Stimulated activated CD8-positive, alpha-beta memory T cell treated with anti-CD3 and anti-CD28 coated beads, Interleukin-15, amount 100 ng/mL, for 48 hours (primary cell): ENCODE data around the gene ZNF672.
"Not testable (repeated sequence)": the region's sequence is repeated elsewhere in the genome, so short reads cannot be mapped to it uniquely, and the experiment has no call there.

Experiments used
- DNase-seq, 2 donors: peaks; one replicate each; pipeline ENCODE4 v3.0.0-alpha.2; 2020; ENCODE audit warnings: low read depth in 2 of 2

ZNF672 gene

GRCh38 chr1:248837781-248838356 is at the start of gene ZNF672:
Gene ZNF672 (plus strand): TSS chr1:248838224. CDS start chr1:248847275, 9,051 bp downstream.
- DNase-seq: peak; percentile 90 to 91

- no peak for DNase-seq
Observed at GRCh38 chr1:248788327-248788726, 49.7 kb upstream of the ZNF672 start.

DNA sequence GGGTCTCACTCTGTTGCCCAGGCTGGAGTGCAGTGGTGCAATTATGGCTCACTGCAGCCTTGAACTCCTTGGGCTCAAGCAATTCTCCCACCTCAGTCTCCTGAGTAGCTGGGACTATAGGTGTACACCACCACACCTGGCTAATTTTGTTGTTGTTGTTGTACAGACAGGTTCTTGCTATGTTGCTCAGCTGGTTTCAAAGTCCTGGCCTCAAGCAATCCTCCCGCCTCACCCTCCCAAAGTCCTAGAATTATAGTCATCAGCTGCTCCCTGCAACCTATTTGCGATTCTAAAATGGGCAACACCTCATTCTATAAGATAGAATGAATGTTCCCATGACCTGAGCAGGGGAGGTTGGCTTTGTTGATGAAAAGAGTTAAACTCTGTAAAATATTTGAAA is 48.7 kb upstream of the ZNF672 start:
- DNase-seq: not testable (repeated sequence)

- DNase-seq: no peak
Observed at GRCh38 chr1:248790456-248790855, 47.6 kb upstream of the ZNF672 start.

- no peak for DNase-seq
Observed at GRCh38 chr1:248791010-248791409, 47.0 kb upstream of the ZNF672 start.

GRCh38 chr1:248792342-248792741 is 45.7 kb upstream of the ZNF672 start:
- no peak for DNase-seq

- no peak for DNase-seq
Observed at GRCh38 chr1:248793592-248793991, 44.4 kb upstream of the ZNF672 start.

DNA sequence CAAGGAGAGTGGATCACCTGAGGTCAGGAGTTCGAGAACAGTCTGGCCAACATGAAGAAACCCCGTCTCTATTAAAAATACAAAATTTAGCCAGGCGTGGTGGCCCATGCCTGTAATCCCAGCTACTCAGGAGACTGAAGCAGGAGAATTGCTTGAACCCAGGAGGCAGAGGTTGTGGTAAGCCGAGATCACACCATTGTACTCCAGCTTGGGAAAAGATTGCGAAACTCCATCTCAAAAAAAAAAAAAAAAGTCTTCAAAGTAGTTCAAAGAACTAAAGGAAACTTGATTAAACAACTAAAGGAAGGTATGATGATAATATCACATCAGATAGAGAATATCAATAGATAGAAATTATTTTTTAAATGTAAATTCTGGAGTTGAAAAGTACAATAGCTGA is 43.4 kb upstream of the ZNF672 start:
- not testable (repeated sequence) for DNase-seq

GRCh38 chr1:248798791-248799190 is 39.2 kb upstream of the ZNF672 start:
- DNase-seq: no peak

- no peak for DNase-seq
Observed at GRCh38 chr1:248800459-248800858, 37.6 kb upstream of the ZNF672 start.

- no peak for DNase-seq
Observed at GRCh38 chr1:248802454-248802853, 35.6 kb upstream of the ZNF672 start.

GRCh38 chr1:248803501-248803900 is 34.5 kb upstream of the ZNF672 start:
- DNase-seq: not testable (repeated sequence)

DNA sequence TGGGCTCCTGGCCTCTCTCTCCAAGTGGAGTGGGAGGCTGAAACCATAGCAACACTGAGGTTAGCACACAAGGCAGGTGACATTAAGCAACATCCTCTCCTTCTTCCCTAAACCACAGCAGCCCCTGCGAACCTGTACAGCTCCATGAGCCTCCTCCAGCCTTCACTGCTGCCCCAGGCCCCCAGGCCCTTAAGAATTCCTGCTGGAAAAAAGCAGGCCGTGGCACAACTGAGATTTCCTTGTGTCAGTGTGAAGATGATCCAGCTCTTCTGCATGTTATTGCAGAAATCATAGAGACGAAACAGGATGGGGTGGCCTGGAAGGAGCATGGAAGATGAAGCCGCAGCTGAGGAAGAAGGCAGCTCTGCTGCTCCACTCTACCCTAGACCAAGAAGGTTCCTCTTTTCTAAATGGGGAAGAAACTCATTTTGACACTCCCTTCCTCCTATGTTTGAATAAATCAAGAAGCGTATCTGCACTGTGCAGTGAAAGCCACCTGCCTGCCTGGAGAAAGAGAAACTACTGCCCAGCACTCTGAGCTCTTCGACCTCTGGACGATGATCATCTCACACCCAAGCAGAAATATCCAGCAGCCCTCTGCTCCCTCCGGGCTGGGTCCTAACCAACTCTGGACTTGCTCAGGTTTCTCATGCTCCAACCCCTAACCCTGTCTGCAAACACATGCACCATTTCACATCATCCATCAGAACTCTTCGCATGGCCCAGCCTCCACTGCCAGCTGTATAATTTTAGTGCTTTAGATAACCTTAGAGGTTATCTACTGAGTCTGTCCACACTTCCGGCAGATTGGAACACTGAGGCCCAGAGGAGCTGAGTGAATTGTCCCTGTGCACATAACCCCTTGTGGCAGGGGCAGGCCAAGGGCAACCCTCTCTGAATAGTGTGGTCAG is 33.0 kb upstream of the ZNF672 start:
- no peak for DNase-seq

GRCh38 chr1:248805876-248806275 is 32.1 kb upstream of the ZNF672 start:
- DNase-seq: no peak

- DNase-seq: peak; percentile 13 to 30
Observed at GRCh38 chr1:248807067-248807737, 30.8 kb upstream of the ZNF672 start.

DNA sequence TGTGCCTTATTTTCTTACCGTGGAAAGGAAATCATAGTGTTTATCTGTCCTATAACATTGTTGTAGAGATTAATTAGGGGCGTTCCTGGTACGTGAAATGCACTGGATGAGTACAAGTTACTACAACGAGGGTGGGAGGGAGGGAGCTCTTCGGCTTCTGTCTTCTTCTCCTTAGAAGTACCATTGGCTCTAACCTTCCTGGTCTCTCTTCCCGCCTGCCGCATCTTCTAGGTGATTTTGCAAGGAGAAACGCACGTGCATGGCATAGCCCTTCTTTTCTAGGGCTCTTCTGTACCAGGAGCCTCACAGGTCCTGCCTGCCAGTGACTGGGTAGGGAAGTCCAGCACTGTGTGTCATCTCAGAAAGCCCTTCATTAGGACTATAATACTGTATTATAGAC is 29.1 kb upstream of the ZNF672 start:
- no peak for DNase-seq

DNA sequence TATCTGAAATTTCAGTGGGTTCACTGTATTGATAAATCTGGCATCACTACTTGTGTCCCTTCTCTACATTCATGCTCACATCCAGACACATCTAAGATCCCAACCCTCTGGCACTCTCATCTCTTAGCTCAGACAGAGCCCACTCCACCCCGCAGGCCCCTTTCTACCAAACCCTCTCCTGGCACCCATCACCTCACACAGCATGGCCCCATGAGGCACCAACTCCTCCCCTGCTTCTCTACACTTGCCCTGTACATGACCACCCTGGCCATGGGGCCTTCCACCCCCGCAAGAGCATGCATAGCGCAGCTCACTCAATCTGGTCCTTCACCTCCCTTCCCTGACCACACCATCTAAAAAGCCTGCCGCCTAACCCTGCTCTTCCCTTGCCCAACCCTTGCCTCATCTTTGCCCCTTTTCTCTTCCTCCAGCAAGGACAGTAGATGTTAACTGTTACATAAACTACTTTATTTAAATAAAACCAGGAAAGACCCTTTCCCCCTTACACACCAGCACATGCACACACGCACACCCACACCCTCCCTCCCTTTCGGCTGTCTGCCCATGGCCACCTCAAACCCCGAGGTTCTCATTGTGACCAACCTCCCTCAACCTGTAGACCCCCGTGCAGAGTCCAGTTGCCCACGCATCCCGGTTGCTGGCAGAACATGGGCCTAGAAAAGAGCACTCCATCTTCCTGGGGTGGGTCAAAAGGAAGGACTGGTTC is 27.9 kb upstream of the ZNF672 start:
- no peak for DNase-seq

DNA sequence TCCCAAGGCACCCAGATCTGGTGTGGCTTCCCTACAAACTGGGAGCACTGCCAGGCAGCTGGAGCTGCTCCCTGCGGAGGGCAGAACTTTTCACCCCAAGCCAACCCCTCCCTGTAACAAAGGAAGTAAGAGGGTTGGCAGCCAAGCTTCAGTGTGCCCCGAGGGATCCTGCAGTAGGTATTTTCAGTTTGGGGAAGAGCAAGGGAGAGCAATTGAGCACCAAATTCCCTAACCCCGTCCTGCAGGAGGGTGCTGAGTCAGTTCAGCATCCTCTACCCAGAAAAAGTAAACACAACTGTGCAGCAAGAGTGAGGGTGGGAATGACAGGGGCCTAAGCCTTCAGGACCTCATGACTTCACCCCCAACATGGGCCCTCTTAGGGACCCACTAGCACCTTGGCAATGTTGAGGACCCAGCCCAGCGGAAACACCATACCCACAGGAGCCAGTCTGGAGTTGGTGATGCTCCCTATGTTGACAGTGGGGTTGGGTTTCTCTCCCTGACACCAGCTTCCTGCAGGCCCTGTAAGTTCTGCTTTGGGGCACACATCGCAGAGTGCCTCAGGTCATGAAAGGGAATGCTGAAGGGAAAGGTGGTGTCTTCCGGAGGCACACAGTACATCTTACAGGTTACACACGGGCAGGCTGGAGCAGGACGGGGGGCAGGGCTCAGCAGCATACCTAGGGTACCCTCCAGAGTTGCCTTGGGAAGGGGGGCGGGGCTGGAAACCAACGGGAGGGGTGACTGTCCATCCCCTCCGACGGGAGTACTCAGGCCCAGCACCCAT is 27.1 kb upstream of the ZNF672 start:
- no peak for DNase-seq

DNA sequence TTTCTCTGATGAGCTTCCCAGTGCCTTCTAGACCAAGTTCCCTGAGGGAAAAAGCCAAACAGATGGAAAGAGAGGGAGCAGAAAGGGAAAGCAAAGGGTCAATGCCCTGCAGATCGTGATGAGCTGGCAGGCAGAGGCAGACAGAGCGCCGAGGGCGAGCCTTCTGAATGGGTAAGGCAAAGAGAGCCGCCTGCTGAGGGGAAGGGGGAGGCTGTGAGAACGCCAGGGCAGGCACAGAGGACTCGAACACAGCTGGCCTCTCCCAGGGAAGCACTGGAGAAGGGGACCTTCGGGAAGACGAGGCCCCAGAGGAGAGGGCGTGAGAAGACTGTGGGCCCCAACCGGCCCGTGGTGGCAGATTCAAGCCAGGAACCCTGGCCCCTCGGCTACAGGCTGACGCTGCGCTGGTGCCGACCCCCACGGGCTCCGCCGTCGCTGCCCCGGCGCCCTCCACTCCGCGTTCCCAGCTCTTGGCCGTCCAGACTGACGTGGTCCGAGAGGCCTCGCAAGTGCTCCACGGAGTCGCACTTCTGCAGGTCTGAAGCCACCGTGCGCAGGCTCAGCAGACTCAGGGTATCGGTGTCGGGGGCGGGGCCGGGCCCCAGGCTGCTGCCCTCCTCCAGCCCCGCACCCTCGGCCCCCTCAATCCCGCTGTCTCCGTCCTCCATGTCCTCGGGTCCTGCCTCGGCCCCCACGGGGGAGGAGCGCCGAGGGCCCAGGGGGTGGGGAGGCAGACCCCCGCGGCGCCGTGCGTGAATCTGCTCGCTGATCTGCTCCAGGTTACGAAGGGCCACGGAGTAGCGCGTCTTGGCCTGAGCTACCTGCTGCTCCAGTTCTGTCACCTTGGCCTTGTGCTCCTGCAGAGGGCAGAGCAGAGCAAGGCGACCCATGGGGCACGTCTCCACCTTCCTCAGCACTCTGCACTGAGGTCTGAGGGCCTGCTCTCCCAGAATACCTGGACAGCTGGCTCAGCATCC is 26.2 kb upstream of the ZNF672 start:
- DNase-seq: no peak
